ENCODE data around the gene ITM2A. TPM values are rescaled to one million over a fixed set of nuclear protein-coding genes. Genes with fewer than 3 reads are reported as not detected.

The ITM2A gene
- total RNA-seq, 1 experiment from 2014 or later: 839 TPM

- H3K27me3 ChIP-seq (replicated peaks; ENCODE audit: insufficient read depth, low read depth, low read length, poor library complexity): no peaks in the 10 kb centered on the region
- TF ChIP-seq EZH2 (IDR thresholded peaks at IDR 0.05; ENCODE audit: borderline replicate concordance, low read depth, low read length, poor library complexity, severe bottlenecking) (no peak), CTCF (conservative IDR thresholded peaks at IDR 0.05; ENCODE audit: low read depth, low read length) (no peak)
- intact Hi-C loops (cut with micrococcal nuclease; ENCODE audit: unreplicated experiment): loop anchor here (10.0 kb wide), 1 partner anchor 271 kb away; no protein-coding TSS in a partner anchor
- H3K4me3 ChIP-seq (ENCODE audit: low read depth, low read length, poor library complexity, severe bottlenecking): peak overlapping the region; percentile 69
- no peak for DNase-seq (ENCODE audit: low spot score)
- ChIA-PET CTCF (no interaction called here), POLR2A (ENCODE audit: low non-redundant PET) (no interaction called here)
- no peaks in the 10 kb centered on the region for H3K9me3 ChIP-seq (ENCODE audit: low read depth, low read length, poor library complexity, severe bottlenecking)
- H3K4me1 ChIP-seq (ENCODE audit: insufficient read depth, low read length, poor library complexity, severe bottlenecking): peaks cover 6% of the 10 kb centered on the region
- no TSS peak for BruUV-seq (replicated peaks)
- peak overlapping the region; percentile 79 for H3K27ac ChIP-seq (ENCODE audit: low read depth, low read length, poor library complexity, severe bottlenecking)
- peaks cover 33% of the 10 kb centered on the region for H3K36me3 ChIP-seq (ENCODE audit: insufficient read depth, low read length, poor library complexity, severe bottlenecking)
Measured at GRCh38 chrX:79365591-79365990, 1.5 kb downstream of the ITM2A start.

GRCh38 chrX:79364306-79364705 is 2.8 kb downstream of the ITM2A start:
- peaks cover 6% of the 10 kb centered on the region for H3K4me1 ChIP-seq (ENCODE audit: insufficient read depth, low read length, poor library complexity, severe bottlenecking)
- no peaks in the 10 kb centered on the region for H3K9me3 ChIP-seq (ENCODE audit: low read depth, low read length, poor library complexity, severe bottlenecking)
- H3K27ac ChIP-seq (ENCODE audit: low read depth, low read length, poor library complexity, severe bottlenecking): peak overlapping the region; percentile 79
- CTCF ChIA-PET: no interaction called here
- peaks cover 46% of the 10 kb centered on the region for H3K36me3 ChIP-seq (ENCODE audit: insufficient read depth, low read length, poor library complexity, severe bottlenecking)
- peak overlapping the region; percentile 69 for H3K4me3 ChIP-seq (ENCODE audit: low read depth, low read length, poor library complexity, severe bottlenecking)
- no peak for DNase-seq (ENCODE audit: low spot score)
- BruUV-seq (replicated peaks): no TSS peak
- POLR2A ChIA-PET (ENCODE audit: low non-redundant PET): no interaction called here
- intact Hi-C loops (cut with micrococcal nuclease; ENCODE audit: unreplicated experiment): loop anchor here (10.0 kb wide), 1 partner anchor 270 kb away; no protein-coding TSS in a partner anchor
- TF ChIP-seq EZH2 (IDR thresholded peaks at IDR 0.05; ENCODE audit: borderline replicate concordance, low read depth, low read length, poor library complexity, severe bottlenecking) (no peak), CTCF (conservative IDR thresholded peaks at IDR 0.05; ENCODE audit: low read depth, low read length) (no peak)
- H3K27me3 ChIP-seq (replicated peaks; ENCODE audit: insufficient read depth, low read depth, low read length, poor library complexity): no peaks in the 10 kb centered on the region

GRCh38 chrX:79361192-79361870 is 5.8 kb downstream of the ITM2A start:
- TF ChIP-seq CTCF (conservative IDR thresholded peaks at IDR 0.05; ENCODE audit: low read depth, low read length): no peak
- TF ChIP-seq EZH2 (IDR thresholded peaks at IDR 0.05; ENCODE audit: borderline replicate concordance, low read depth, low read length, poor library complexity, severe bottlenecking): no peak
- peaks cover 47% of the 10 kb centered on the region for H3K36me3 ChIP-seq (ENCODE audit: insufficient read depth, low read length, poor library complexity, severe bottlenecking)
- H3K27ac ChIP-seq (ENCODE audit: low read depth, low read length, poor library complexity, severe bottlenecking): peak overlapping the region; percentile 11
- peaks cover 6% of the 10 kb centered on the region for H3K4me1 ChIP-seq (ENCODE audit: insufficient read depth, low read length, poor library complexity, severe bottlenecking)
- intact Hi-C loops (cut with micrococcal nuclease; ENCODE audit: unreplicated experiment): loop anchor here (10.0 kb wide), 1 partner anchor 267 kb away; no protein-coding TSS in a partner anchor
- CTCF ChIA-PET: no interaction called here
- no peak overlapping the region for H3K4me3 ChIP-seq (ENCODE audit: low read depth, low read length, poor library complexity, severe bottlenecking)
- BruUV-seq (replicated peaks): no TSS peak
- H3K27me3 ChIP-seq (replicated peaks; ENCODE audit: insufficient read depth, low read depth, low read length, poor library complexity): no peaks in the 10 kb centered on the region
- no peak for DNase-seq (ENCODE audit: low spot score)
- POLR2A ChIA-PET (ENCODE audit: low non-redundant PET): no interaction called here
- no peaks in the 10 kb centered on the region for H3K9me3 ChIP-seq (ENCODE audit: low read depth, low read length, poor library complexity, severe bottlenecking)
